Esophagus squamous epithelium (tissue), 5 donors: ENCODE results near the gene AOPEP. TPM values are rescaled to one million over a fixed set of nuclear protein-coding genes. Genes with fewer than 3 reads are reported as not detected.
A peak's percentile ranks its signal among the peaks of the same experiment; 100 is the strongest.

Experiments
- DNase-seq: peaks from one replicate; lab custom pipeline; 2025; lab: John Stamatoyannopoulos, UW
- H3K27ac ChIP-seq, 4 donors: fragments of 200-600 bp; sonication (generic); one replicate each; pipeline ENCODE4 v1.5.1; 2016 to 2019; ENCODE audit warnings: mild to moderate bottlenecking in 1 of 4
- H3K27me3 ChIP-seq, 4 donors: fragments of 200-600 bp; sonication (generic); 1 replicate in 3 of 4; 2 replicates in 1 of 4; pipeline versions ENCODE4 v1.5.1 to v1.6.0; 2017 to 2021; ENCODE audit warnings: antibody characterized with exemption in 1 of 4
- H3K36me3 ChIP-seq, 3 donors: fragments of 200-600 bp; sonication (generic); one replicate each; pipeline ENCODE4 v1.5.1; 2016 to 2019
- H3K4me1 ChIP-seq, 3 donors: fragments of 200-600 bp; sonication (generic); one replicate each; pipeline ENCODE4 v1.5.1; 2017 to 2019
- H3K4me3 ChIP-seq, 4 donors: fragments of 200-600 bp; sonication (generic); 1 replicate in 3 of 4; 2 replicates in 1 of 4; pipeline ENCODE4 v1.5.1; 2016 to 2019; ENCODE audit warnings: mild to moderate bottlenecking in 2 of 4, moderate library complexity in 1 of 4
- H3K9me3 ChIP-seq, 3 donors: fragments of 200-600 bp; sonication (generic); one replicate each; pipeline ENCODE4 v1.5.1; 2016 to 2019
- POLR2A ChIP-seq, 4 donors: fragments of 450-650 bp; IDR thresholded peaks; one replicate each; pipeline ENCODE4 v1.6.1; 2017; ENCODE audit warnings: antibody characterized with exemption in 4 of 4, mild to moderate bottlenecking in 4 of 4, moderate library complexity in 3 of 4
- WGBS, 2 donors: methylation state at CpG; one replicate each; pipeline ENCODE4 v1.1.5; 2018; 5-methylcytosine and 5-hydroxymethylcytosine counted together
- intact Hi-C: fragments of 100-400 bp; cut with DNase I; formaldehyde crosslinking; loops from one replicate; pipeline ENCODE4 v1.15.0; 2022
- total RNA-seq, 4 donors: library from RNA; depleted of rRNA; stranded (reverse); fragments of >200 nt; gene quantifications; one replicate each; pipeline ENCODE4 v1.1.0, GENCODE V29; 2016
- TF ChIP-seq, protein P1 (sequence below), 6 experiments: fragments of 450-650 bp in 4 of 6; fragments of 200-600 bp in 2 of 6; sonication (generic) in 2 of 6; IDR thresholded peaks; one replicate each; pipeline ENCODE4 v1.5.1; 2016 to 2019; ENCODE audit warnings: antibody characterized with exemption in 6 of 6, mild to moderate bottlenecking in 4 of 6, moderate library complexity in 4 of 6
- donor health status: DM: yes; HTN: yes; CAD: no.

AOPEP gene
- total RNA-seq, 4 donors from 2014 or later: 101 to 300 (median 115) TPM

DNA sequence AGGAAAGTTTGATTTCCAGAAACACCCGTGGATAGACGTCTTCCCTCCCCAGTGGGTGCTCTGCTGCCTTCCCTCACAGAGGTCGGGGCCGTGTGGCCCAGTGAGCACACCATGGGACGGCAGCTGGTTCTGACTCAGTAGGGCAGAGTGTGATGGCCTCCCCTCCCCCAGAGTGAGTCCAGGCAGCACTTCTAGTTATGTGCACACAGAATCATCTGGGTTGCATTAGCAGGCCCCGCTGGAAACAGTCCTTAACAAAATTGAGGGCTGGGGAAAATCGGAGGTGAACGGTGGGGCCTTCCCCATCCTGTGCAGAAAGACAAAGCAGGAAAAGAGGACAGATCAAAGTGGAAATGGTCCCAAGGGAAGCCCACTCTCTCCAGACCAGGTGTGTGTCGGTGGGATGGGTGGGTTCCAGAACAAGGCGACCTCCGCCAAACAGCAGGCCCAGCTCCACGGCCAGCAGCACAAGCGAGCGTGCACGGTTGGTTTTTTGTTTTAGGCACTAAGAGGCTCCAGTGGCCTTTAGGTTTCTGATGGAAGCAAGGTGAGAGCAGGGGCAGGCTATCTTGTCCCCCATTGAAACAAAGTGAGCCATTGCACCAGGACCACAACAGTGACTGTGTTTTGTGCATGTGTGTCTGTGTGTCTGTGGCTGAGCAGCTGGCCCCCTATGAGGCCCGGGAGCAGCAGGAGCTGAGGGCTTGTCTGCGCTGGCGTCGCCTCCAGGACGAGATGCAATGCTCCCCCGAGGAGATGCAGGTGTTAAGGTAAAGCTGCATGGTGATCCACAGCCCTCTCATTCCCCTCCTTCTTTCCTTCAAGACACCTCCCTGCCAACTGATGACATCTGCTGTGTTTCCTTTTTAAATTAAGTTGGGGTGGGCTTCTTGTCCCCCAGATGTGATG lies 201.5 kb downstream of the AOPEP start:
- intact Hi-C loops: loop anchor here (10.0 kb wide), 1 partner anchor 77 kb away; no protein-coding TSS in a partner anchor
- Histone ChIP-seq H3K27ac (peak overlapping the region in 3 of 4 donors; percentile 45 to 73 (median 69)), H3K27me3 (no peaks in the 10 kb centered on the region), H3K4me1 (peaks cover 22 to 67% (median 26%) of the 10 kb centered on the region in 3 donors), H3K9me3 (no peaks in the 10 kb centered on the region), H3K4me3 (no peak overlapping the region), H3K36me3 (no peaks in the 10 kb centered on the region)
- WGBS, 2 donors: 88 to 93% methylated on average over 8 to 13 of the region's 21 CpGs
- TF ChIP-seq POLR2A (IDR thresholded peaks at IDR 0.05): no peak
- TF ChIP-seq, protein P1, sequence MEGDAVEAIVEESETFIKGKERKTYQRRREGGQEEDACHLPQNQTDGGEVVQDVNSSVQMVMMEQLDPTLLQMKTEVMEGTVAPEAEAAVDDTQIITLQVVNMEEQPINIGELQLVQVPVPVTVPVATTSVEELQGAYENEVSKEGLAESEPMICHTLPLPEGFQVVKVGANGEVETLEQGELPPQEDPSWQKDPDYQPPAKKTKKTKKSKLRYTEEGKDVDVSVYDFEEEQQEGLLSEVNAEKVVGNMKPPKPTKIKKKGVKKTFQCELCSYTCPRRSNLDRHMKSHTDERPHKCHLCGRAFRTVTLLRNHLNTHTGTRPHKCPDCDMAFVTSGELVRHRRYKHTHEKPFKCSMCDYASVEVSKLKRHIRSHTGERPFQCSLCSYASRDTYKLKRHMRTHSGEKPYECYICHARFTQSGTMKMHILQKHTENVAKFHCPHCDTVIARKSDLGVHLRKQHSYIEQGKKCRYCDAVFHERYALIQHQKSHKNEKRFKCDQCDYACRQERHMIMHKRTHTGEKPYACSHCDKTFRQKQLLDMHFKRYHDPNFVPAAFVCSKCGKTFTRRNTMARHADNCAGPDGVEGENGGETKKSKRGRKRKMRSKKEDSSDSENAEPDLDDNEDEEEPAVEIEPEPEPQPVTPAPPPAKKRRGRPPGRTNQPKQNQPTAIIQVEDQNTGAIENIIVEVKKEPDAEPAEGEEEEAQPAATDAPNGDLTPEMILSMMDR (IDR thresholded peaks at IDR 0.05): no peak
- DNase-seq: no peak

DNA sequence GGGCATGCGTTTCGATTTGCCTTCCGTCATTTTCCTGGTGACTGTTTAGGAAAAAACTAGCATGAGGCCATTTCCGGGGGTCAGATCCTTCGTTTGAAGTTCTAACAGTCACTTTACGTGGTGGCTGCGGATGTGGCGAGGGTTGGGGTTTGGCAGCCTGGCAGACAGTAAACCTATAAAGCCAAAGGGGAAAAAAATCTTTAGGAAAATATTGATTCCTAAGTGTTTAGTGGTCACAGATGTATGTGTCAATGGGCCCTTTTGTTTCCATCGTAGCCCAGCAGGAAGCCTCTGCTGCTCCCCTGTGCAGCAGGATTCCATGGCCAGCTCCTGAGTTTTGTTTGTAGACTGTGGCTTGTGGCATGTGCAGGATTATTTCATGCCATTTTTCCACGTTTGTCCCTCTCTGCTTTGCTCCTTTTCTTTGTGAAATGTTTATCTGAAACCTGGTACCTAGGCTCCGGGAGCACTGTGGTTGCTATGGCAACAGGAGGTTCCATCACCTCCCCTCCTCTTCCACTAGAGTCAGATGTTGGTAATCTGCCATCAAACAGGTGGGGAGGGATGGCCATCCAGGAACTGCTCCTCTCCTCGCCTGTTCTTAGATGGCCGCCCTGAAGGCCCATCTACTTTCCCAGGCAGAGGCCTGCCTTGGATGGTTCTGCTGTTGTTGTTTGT lies 202.3 kb downstream of the AOPEP start:
- Histone ChIP-seq H3K36me3 (no peaks in the 10 kb centered on the region), H3K27me3 (no peaks in the 10 kb centered on the region), H3K9me3 (no peaks in the 10 kb centered on the region), H3K4me1 (peaks cover 14 to 59% (median 18%) of the 10 kb centered on the region in 3 donors), H3K4me3 (no peak overlapping the region), H3K27ac (peak overlapping the region; percentile 45 to 73 (median 57))
- whole genome bisulfite sequencing, 2 donors: 57 to 60% methylated on average over 8 to 13 of the region's 13 CpGs
- TF ChIP-seq, protein P1 (IDR thresholded peaks at IDR 0.05): no peak
- peak in 1 of 4 donors; percentile 14 for TF ChIP-seq POLR2A (IDR thresholded peaks at IDR 0.05)
- intact Hi-C loops: loop anchor here (10.0 kb wide), 1 partner anchor 76 kb away; no protein-coding TSS in a partner anchor
- no peak for DNase-seq

DNA sequence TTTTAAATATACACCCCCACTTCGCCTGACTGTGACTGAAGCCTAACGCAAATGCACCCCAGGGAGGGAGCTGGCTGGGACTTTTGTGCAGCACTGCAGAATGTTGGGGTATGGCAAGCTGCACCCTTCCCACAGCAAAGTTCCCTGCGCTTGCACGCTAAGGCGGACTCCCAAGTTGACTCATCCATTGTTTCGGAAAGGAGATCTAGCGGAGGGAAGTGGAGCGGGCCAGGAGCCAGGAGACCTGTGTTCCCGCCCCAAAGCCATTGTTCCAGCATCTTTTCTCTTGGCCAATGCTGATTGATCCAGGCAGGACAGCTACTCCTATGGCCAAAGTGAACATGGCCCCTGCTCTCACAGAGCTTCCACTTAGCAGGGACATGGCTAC lies 202.9 kb downstream of the AOPEP start:
- H3K36me3 ChIP-seq: no peaks in the 10 kb centered on the region
- intact Hi-C loops: loop anchor here (10.0 kb wide), 1 partner anchor 75 kb away; no protein-coding TSS in a partner anchor
- no peak overlapping the region for H3K4me3 ChIP-seq
- DNase-seq: no peak
- TF ChIP-seq, protein P1 (IDR thresholded peaks at IDR 0.05): no peak
- H3K27ac ChIP-seq: peak overlapping the region; percentile 45 to 73 (median 57)
- no peaks in the 10 kb centered on the region for H3K27me3 ChIP-seq
- 50 to 60% methylated on average over 1 to 3 of the region's 9 CpGs for WGBS, 2 donors
- no peaks in the 10 kb centered on the region for H3K9me3 ChIP-seq
- peaks cover 13 to 54% (median 14%) of the 10 kb centered on the region in 3 donors for H3K4me1 ChIP-seq

DNA sequence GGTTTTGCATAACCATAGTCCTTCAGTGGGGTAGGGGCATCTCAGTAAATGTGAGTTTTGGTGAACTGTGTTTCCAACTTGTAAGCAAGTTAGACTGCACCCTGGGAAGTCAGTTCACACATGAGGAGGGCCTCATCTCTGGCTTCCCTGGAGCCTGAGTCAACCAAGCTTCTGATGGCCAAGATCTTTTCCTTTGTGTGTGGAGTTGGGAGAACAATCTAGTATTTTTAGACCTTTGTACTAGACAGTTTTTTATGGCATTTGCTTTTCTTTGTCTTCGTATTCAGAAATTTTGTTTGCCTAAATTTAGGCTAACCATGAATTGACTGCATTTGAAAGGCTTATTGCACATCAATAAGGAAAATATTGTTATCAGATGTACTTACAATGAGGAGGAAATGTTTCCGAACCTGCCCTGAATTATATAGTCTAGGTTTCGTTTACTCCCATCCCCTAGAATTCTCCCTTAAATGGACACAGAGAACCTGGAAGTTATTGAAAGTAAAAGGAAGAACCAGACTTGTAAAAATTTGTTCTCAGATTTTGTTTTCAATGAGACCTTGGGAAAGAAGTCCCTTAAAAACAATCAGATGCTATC lies 204.6 kb downstream of the AOPEP start:
- no peaks in the 10 kb centered on the region for H3K9me3 ChIP-seq
- WGBS, 2 donors: 87 to 91% methylated on average over 3 of the region's 3 CpGs
- no peak overlapping the region for H3K4me3 ChIP-seq
- DNase-seq: no peak
- H3K27ac ChIP-seq: no peak overlapping the region
- TF ChIP-seq, protein P1 (IDR thresholded peaks at IDR 0.05): no peak
- no peak for TF ChIP-seq POLR2A (IDR thresholded peaks at IDR 0.05)
- intact Hi-C loops: loop anchor here (10.0 kb wide), 1 partner anchor 136 kb away; no protein-coding TSS in a partner anchor
- H3K36me3 ChIP-seq: no peaks in the 10 kb centered on the region
- H3K27me3 ChIP-seq: no peaks in the 10 kb centered on the region
- peaks cover 3 to 36% (median 8%) of the 10 kb centered on the region in 3 donors for H3K4me1 ChIP-seq
